Body of pancreas (tissue), 4 donors: ENCODE data around the gene CYP27A1. TPM values are rescaled to one million over a fixed set of nuclear protein-coding genes. Genes with fewer than 3 reads are reported as not detected.

ENCODE experiments used
- ATAC-seq: fragments of 150-250 bp; one replicate; pipeline ENCODE4 v1.9.1; 2016
- DNase-seq, 4 donors: peaks; one replicate each; pipeline ENCODE4 v3.0.0-alpha.2; 2019
- H3K27ac ChIP-seq, 4 donors: fragments of 200-600 bp; sonication (generic); 1 replicate in 3 of 4; 2 replicates in 1 of 4; pipeline versions ENCODE4 v1.5.1 to v1.6.1; 2016 to 2019; ENCODE audit warnings: mild to moderate bottlenecking in 1 of 4, mixed read lengths in 1 of 4, moderate library complexity in 1 of 4
- H3K27me3 ChIP-seq, 2 donors: fragments of 200-600 bp; sonication (generic); one replicate each; pipeline ENCODE4 v1.6.0; 2016; ENCODE audit warnings: mild to moderate bottlenecking in 1 of 2
- H3K36me3 ChIP-seq, 2 donors: fragments of 200-600 bp; sonication (generic); replicated peaks in 1 of 2; 2 replicates each; pipeline ENCODE4 v1.5.1; 2016; ENCODE audit warnings: low read depth in 2 of 2; ENCODE audit not compliant: insufficient read depth in 1 of 2
- H3K4me1 ChIP-seq: fragments of 200-600 bp; sonication (generic); one replicate; pipeline ENCODE4 v1.6.0; 2016
- H3K4me3 ChIP-seq, 2 donors: fragments of 200-600 bp; sonication (generic); 1 replicate in 1 of 2; 2 replicates in 1 of 2; pipeline ENCODE4 v1.5.1; 2016 to 2019
- H3K9me3 ChIP-seq, 3 donors: fragments of 200-600 bp; sonication (generic); 1 replicate in 2 of 3; 2 replicates in 1 of 3; pipeline ENCODE4 v1.5.1; 2016
- POLR2A ChIP-seq, 3 donors: fragments of 450-650 bp; IDR thresholded peaks; one replicate each; pipeline ENCODE4 v1.6.1; 2016; ENCODE audit warnings: antibody characterized with exemption in 3 of 3, mild to moderate bottlenecking in 2 of 3
- WGBS, 2 donors: methylation state at CpG; one replicate each; pipeline ENCODE4 v1.1.5; 2017; 5-methylcytosine and 5-hydroxymethylcytosine counted together
- intact Hi-C: fragments of 100-400 bp; cut with DNase I; formaldehyde crosslinking; loops from one replicate; pipeline ENCODE4 v1.15.1; 2023
- total RNA-seq, 2 donors: library from RNA; depleted of rRNA; stranded (reverse); fragments of >200 nt; gene quantifications; one replicate each; pipeline ENCODE4 v1.1.0, GENCODE V29; 2016
- TF ChIP-seq, protein P1 (sequence below), 7 experiments: fragments of 450-650 bp in 4 of 7; fragments of 200-600 bp in 3 of 7; sonication (generic) in 3 of 7; IDR thresholded peaks; one replicate each; pipeline ENCODE4 v1.5.1; 2016 to 2019; ENCODE audit warnings: antibody characterized with exemption in 7 of 7

The CYP27A1 gene
- total RNA-seq, 2 donors from 2014 or later, result 9.3 to 9.9 TPM

DNA sequence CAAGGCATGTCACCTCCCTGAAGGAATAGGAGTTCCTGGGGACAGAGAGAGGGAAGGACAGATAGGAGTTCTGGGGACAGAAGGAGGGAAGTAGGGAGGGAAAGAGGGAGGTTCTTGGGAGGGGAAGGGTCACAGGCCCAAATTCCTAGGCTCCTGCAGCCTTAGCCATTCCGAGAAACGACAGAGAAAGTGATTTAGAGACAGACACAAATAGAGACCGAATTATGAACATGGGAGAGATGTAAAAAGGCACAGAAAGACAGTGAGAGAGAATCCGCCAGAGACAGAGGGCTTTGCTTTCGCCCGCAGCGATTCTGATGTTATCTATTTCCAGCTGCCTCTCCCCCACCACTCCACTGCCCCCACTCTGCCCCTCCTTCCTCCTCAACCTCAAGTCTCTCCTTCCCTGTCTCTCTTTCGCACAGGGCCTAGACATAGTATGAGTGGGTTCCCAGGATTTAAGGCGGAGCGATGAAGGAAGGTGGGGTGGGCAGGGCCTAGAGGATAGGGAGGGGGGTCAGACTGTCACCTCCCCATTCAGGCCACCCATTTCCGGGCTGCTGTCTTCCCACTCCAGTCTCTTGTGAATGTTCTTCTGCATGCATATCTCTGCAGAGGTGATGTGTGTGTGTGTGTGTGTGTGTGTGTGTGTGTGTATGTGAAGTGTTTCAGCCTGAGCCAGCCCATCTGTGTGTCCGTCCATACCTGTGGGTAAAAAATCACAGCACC, 74.4 kb downstream of the CYP27A1 start:
- Histone ChIP-seq H3K4me3 (no peak overlapping the region), H3K27ac (no peak overlapping the region), H3K27me3 (peaks cover 0 to 13% of the 10 kb centered on the region in 2 donors), H3K9me3 (no peaks in the 10 kb centered on the region), H3K36me3 (no peaks in the 10 kb centered on the region), H3K4me1 (peaks cover 24% of the 10 kb centered on the region)
- TF ChIP-seq POLR2A (IDR thresholded peaks at IDR 0.05), result no peak
- TF ChIP-seq, protein P1, sequence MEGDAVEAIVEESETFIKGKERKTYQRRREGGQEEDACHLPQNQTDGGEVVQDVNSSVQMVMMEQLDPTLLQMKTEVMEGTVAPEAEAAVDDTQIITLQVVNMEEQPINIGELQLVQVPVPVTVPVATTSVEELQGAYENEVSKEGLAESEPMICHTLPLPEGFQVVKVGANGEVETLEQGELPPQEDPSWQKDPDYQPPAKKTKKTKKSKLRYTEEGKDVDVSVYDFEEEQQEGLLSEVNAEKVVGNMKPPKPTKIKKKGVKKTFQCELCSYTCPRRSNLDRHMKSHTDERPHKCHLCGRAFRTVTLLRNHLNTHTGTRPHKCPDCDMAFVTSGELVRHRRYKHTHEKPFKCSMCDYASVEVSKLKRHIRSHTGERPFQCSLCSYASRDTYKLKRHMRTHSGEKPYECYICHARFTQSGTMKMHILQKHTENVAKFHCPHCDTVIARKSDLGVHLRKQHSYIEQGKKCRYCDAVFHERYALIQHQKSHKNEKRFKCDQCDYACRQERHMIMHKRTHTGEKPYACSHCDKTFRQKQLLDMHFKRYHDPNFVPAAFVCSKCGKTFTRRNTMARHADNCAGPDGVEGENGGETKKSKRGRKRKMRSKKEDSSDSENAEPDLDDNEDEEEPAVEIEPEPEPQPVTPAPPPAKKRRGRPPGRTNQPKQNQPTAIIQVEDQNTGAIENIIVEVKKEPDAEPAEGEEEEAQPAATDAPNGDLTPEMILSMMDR (IDR thresholded peaks at IDR 0.05), result no peak
- 37 to 45% methylated on average over 12 of the region's 12 CpGs for whole genome bisulfite sequencing, 2 donors
- intact Hi-C loops, result loop anchor here (10.0 kb wide), 1 partner anchor 152 kb away; no protein-coding TSS in a partner anchor
- no peak for DNase-seq
- ATAC-seq, result no peak

DNA sequence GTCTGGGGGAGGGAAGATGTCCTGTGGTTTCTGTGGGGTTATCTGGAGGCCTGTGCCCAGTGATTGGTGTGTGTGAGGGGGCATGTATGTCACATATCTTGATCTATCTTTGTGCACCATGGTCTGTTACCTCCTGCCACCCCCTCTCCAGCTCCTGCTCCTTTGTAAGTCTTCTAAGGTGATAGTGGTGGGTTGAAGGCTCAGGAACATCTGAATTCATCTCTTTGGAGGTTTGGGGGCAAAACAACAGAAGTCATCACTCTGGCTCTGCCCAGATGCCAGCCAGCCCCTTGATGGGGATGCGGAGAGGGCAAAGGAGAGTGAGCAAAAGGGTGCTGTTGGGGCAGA, 74.9 kb downstream of the CYP27A1 start:
- H3K36me3 ChIP-seq, result no peaks in the 10 kb centered on the region
- TF ChIP-seq POLR2A (IDR thresholded peaks at IDR 0.05), result no peak
- TF ChIP-seq, protein P1 (IDR thresholded peaks at IDR 0.05), result no peak
- H3K27me3 ChIP-seq, result peaks cover 0 to 19% of the 10 kb centered on the region in 2 donors
- no peak overlapping the region for H3K27ac ChIP-seq
- DNase-seq (no peak), ATAC-seq (no peak)
- no peaks in the 10 kb centered on the region for H3K9me3 ChIP-seq
- WGBS, 2 donors, result 75 to 82% methylated on average over 1 of the region's 1 CpG
- H3K4me3 ChIP-seq, result no peak overlapping the region
- peaks cover 24% of the 10 kb centered on the region for H3K4me1 ChIP-seq
- intact Hi-C loops, result loop anchor here (10.0 kb wide), 1 partner anchor 152 kb away; no protein-coding TSS in a partner anchor

DNA sequence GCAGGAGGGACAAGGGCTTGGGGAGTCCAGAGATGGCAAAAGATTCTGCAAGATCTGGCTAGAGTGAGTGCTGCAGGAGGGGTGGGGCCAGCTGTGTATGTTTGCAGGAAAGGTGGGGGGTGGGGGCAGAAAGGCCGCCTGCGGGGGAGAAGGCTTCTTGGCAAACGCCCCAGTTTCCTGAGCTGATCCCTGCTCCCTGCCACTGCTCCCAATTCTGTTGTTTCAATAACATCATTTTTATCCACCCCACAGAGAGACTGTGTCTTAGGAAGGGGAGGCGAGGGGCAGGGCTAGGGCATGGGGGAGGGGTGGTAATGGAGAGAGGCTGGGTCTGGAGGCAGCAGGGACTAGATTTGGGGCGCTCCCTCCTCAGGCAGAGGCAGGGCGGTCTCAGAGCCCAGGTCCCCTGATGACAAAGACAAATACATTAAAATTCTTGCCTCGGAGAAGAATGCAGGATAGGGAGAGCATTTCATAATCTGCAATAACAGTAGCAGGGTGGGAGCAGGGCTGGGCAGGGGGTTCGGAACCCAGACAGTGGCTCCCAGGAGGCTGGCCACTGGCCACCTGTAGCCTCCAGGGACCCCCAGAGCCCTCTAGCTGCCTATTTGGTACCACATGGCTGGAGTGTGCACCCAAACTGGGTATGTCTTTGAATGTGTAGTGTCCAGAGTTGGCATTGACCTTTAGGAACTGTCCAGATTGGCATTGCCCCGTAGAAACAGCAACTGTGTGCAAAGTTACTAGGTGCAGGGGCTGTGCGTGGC, 75.6 kb downstream of the CYP27A1 start:
- Histone ChIP-seq H3K27me3 (peaks cover 0 to 19% of the 10 kb centered on the region in 2 donors), H3K9me3 (no peaks in the 10 kb centered on the region), H3K4me3 (no peak overlapping the region), H3K4me1 (peaks cover 24% of the 10 kb centered on the region), H3K36me3 (no peaks in the 10 kb centered on the region), H3K27ac (no peak overlapping the region)
- ATAC-seq (no peak), DNase-seq (no peak)
- no peak for TF ChIP-seq POLR2A (IDR thresholded peaks at IDR 0.05)
- TF ChIP-seq, protein P1 (IDR thresholded peaks at IDR 0.05), result no peak
- WGBS, 2 donors, result 8 to 12% methylated on average over 10 of the region's 10 CpGs
- intact Hi-C loops, result loop anchor here (10.0 kb wide), 1 partner anchor 153 kb away; no protein-coding TSS in a partner anchor

GRCh38 chr2:218858138-218858445, 76.1 kb downstream of the CYP27A1 start:
- TF ChIP-seq, protein P1 (IDR thresholded peaks at IDR 0.05), result no peak
- TF ChIP-seq POLR2A (IDR thresholded peaks at IDR 0.05), result no peak
- ATAC-seq, result no peak
- Histone ChIP-seq H3K9me3 (no peaks in the 10 kb centered on the region), H3K36me3 (no peaks in the 10 kb centered on the region), H3K27ac (no peak overlapping the region), H3K4me3 (no peak overlapping the region), H3K27me3 (peaks cover 0 to 19% of the 10 kb centered on the region in 2 donors), H3K4me1 (peaks cover 24% of the 10 kb centered on the region)
- WGBS, 2 donors, result 0 to 13% methylated on average over 1 of the region's 1 CpG
- no peak for DNase-seq
- intact Hi-C loops, result loop anchor here (10.0 kb wide), 1 partner anchor 153 kb away; no protein-coding TSS in a partner anchor
